Measurements from ENCODE around the gene CHRFAM7A.
A peak's percentile ranks its signal among the peaks of the same experiment; 100 is the strongest.
"Not testable (repeated sequence)": the region's sequence is repeated elsewhere in the genome, so short reads cannot be mapped to it uniquely, and the experiment has no call there.

Gene CHRFAM7A

DNA sequence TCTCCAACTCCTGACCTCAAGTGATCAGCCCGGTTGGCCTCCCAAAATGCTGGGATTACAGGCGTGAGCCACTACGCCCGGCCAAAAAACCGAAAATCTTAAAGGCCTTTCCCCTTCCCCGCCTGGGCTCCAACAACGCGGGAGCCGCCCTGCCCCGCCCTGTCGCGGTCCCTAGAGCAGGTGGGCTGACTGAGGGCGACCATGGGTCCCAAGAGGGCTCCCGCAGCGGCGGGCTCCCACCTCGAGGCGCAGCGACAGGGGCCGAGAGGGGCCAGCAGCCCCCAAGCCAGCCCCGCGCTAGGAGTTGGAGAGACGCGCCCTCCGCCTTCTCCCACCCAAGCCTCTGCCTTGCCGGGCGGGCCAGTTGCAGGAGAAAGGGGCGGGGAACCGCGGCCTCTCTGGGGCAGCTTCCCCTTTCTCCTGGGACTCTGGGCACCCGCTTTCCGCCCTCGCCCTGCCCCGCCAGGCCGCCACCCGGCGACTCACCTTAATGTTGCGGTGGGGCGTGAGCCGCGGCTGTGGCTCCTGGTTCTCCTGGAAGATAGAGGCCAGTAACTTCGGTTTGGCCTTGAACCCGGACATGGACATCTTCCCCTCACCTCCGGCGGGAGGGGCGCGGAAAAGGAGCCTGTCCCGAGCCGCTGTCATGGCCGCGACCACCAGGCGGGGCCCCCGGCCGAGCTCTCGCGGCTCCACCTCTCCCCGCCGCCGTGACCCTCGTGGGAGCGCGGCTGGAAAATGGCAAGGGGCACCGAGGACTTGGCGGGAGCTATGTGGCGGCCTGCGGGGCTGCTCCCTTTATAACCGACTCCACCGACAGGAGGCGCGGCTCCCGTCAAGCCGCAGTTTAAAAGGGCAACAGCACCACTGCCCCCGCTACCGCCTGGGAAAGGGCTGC is at the start of gene CHRFAM7A:
Gene CHRFAM7A, minus strand, starts transcription at position 775 of the 898 bp plus-strand sequence. CDS start 10,189 bp downstream, outside the sequence.
- DNase-seq, result not testable (repeated sequence)

DNA sequence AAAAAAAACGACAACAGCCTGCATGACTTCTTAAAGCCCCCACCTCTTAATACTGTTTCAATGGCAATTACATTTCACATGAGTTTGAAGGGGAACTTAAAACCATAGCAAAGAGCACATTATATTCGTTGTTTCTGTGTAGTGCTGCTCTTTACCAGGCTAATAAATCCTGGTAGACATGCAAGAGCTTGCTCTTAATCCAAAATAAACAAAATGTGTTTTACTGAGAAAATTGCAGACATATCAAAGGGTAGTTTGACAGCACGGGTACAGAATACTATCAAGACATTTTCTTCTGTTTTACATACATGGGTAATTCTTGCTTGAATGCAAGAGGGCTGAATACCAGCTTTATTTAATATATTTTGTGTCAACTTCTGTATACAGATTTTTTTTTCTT is 45.0 kb upstream of the CHRFAM7A start:
- not testable (repeated sequence) for DNase-seq

DNA sequence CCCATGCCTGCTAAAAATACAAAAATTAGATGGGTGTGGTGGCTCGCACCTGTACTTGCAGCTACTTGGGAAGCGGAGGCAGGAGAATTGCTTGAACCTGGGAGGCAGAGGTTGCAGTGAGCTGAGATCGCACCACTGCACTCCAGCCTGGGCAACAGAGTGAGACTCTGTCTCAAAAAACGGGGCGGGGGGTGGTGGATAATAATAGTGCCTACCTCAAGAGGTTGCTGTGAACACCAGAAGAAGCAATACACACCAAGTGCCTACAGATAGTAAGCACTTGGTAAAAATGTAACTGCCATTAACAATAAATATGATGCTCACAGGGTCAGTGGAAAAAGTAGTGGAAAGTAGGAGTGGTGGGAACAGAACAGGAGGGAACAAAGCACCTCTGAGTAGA is 42.5 kb upstream of the CHRFAM7A start:
- DNase-seq, result not testable (repeated sequence)

DNA sequence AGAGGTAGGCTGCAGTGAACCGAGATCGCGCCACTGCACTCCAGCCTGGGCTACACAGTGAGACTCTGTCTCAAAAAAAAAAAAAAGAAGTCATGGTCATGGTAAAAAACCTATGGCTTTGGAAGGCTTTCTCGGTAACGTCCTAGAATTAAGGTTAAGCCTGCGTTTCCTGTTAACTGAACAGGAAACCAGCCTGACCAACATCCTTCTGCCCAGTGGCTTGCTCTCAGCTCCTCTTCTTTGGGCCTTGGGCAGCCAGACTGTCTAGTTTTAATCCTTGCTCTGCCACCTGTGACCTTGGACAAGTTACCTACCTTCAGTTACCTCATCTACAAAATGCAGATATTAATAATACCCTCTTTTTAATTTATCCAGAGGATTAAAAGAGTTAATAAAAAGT is 27.4 kb upstream of the CHRFAM7A start:
- not testable (repeated sequence) for DNase-seq

DNA sequence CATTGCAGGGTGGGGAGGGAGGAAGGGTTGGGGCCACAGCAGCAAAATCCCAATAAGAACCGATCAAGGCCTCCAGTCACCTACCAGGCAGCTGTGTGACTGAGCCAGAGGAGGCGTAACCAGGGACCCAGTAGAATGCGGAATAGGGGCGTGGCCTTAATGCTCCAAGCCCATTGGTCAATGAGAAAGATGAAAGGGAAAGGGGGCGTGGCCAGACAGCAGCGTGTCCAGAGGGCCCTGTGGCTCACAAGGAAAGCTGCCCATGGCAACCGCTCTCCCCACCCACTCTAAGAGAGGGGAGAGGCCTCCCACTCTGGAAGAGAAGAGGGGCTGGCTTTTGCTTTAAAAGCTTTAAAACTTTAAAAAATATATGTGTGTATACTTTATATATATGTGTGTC is 20.8 kb upstream of the CHRFAM7A start, which contains the start of gene GOLGA8R:
Gene GOLGA8R, minus strand, starts transcription at position 101 of the 400 bp plus-strand sequence. Its CDS starts 98 bp downstream, at position 3.
- DNase-seq, result not testable (repeated sequence)

DNA sequence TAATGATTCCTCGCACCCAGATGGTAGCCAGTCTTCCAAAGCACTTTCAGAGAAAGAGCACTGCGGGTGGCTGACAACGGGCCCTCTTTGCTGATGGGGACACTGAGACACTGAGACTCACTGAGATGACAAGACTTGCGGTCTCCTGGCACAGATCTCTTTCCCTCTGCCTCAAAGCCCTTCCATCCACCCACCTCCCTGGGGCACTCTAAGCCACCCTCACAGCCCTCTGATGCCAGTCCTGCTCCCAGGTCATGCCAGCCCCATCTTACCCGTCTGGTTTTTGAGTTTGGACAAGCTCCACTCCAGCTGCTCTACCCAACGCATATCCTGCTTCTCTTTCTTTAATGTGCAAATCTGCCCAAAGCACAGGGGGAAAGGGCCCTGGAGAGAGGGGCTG is 14.3 kb upstream of the CHRFAM7A start:
- not testable (repeated sequence) for DNase-seq

DNA sequence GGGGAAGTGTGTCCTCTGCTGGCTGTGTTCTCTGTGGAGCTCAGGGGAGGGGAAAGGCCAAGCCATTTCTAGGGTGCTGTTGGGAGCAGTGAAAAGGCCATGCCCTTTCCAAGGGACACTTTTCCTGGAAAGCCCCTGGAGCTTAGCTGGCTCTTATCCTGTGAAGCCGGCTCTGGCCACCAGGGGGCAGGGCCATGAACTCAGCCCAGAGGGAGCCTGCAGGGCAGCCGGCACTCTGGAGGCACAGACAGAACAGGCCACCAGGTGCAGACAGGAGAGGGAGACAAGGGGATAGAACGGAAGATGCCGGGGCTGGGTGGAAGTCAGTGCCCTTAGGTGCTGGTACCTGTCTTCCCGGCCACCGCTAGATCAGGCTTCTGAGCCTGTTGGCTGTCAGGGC is 5.6 kb upstream of the CHRFAM7A start:
- peak; percentile 53 to 63 for DNase-seq

DNA sequence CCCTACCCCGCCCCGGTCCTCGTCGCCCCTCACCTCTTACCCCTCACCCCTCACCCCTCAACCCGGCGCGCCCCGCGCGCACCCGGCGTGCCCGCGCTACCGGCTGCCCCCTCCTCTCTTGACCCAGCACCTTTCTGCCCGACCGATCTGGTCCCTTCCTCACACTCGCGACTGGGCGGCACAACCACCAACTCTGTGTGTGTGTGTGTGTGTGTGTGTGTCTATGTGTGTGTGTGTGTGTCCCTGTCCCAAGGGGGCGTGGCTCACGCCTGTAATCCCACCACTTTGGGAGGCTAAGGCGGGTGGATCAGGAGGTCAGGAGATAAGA is 288 bp upstream of the CHRFAM7A start:
- not testable (repeated sequence) for DNase-seq

DNA sequence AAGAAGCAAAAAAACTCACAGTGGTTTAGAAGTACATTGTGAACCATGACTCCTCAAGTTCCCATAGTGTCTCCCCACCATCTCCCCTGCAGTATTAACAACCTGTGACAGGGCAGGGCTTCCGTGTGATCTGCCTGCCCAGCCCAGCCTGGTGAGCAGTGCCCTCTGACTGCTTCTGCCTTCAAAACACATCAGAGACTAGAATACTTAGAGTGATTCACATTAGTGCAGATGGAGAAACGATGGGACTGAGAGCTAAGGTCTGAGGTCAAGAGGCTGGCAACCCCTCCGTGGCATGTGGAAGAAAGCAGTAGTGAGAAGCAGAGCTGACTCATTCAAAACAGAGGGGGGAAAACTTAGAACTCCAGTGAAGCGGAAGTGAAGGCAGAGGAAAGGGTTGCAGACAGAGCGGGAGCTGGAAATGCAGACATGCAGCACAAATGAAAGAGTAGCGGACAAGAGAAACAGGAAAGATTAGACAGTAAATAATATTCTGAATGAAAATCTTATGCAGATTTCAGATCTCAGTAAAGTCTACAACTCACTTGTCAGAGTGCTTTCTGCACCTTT is 6.9 kb downstream of the CHRFAM7A start:
- not testable (repeated sequence) for DNase-seq

DNA sequence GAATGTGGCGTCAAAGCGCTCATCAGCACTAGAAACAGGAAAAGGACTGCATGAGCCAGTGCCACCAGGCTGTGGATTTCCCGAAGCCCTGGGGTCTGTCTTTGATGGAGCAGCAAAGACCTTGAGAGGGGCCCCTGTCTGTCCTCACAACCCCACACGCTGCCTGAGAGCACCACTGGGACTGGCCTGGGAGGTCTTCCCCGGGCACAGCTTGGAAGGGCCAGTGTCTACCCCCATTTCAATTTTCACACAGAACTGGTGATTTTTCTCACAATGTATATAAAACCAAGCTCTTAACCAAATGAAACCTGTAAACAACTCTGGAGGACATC is 16.3 kb downstream of the CHRFAM7A start:
- not testable (repeated sequence) for DNase-seq

DNA sequence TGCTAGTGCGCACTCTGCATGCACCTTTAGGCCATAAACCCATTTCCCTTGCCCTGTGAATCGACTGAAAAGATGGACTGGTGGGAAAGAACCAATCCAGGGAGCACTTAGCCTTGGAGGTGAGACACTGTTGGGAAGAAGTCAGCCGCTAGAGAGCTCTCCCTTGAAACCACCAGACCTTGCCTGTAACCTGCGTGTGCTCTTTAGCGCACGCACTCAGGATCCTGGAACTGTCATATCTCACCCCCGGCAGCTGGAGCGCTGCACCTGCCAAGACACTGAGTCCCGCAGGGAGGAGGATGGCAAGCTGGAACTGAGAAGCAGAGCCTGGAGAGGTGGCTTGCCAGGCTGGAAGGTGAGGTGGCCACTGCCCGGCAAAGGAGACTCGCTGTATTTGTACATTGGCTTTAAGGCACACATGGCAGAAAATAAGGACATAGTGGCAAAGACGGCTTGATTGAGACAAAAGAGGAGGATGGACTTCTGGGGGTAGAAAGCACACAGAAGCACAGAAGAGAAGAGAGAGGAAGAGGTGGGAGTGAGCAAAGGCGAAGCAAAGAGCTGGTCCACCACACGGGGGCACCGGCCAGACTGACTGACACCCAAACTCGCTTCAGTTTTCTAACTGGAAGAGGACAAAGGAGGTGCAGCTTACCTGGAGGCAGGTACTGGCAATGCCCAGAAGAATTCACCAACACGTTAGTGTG is 16.8 kb downstream of the CHRFAM7A start:
- not testable (repeated sequence) for DNase-seq

DNA sequence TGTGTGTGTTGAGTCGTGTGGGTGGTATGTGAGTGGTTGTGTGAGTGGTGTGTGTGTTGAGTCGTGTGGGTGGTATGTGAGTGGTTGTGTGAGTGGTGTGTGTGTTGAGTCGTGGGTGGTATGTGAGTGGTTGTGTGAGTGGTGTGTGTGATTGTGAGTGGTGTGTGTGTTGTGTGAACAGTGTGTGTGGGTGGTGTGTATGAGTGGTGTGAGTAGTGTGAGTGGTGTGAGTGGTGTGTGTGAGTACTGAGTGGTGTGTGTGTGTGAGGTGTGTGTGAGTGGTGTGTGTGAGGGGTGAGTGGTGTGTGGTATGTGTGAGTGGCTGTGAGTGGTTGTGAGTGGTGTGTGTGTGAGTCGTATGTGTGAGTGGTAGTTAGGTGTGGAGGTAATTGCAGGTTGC is 17.5 kb downstream of the CHRFAM7A start:
- DNase-seq, result not testable (repeated sequence)

DNA sequence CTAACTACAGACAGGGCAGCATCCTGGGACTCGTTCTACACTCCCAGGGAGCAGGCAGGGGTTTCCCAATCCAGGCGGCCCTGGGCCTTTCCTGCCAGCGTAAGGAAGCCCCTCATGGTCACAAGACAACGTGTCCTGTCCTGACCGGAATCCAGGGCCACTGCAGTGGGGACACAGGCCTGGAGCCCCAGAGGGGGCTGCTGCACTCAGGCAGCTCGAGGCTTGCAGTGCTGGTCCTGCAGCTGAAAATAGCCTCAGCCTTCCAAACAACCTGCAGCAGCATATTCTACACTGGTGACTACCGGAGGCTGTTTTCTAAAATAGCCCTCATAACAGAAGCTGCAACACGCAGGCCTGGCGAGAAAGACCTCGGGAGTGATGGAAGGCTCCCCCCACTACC is 18.5 kb downstream of the CHRFAM7A start:
- not testable (repeated sequence) for DNase-seq

DNA sequence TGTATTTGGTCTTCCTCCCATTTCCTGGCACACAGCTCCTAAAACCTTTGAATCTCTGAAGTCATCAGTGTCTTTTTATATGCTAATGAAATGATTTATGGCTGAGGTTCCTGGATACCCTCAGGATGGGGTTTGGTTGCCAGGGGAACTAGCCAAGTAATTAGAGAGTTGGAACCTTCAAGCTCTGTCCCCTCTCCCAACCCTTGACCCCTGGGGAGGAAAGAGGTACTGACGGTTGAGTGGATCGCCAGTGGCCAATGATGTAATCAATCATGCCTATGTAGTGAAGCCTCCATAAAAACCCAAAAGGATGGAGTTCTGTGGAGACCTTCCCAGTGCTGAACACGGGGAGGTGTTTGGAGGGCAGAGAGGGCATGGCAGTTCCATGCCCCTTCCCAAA is 25.1 kb downstream of the CHRFAM7A start:
- not testable (repeated sequence) for DNase-seq

DNA sequence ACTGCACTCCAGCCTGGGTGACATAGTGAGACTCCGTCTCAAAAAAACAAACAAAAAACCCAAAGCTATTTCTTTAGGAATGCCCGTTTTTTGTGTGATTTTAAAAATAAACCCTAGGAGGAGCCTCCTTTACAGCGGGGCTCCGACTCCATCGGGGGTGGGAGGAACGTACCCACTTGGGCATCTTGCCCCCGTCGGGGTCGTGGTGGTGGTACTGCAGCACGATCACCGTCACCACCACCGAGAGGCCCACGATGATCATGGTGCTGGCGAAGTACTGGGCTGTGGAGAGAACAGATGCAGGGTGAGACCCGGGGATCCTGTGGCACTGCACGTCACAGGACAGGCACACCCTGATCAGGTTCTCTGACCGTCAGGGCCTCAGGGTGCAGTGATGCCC is 26.1 kb downstream of the CHRFAM7A start:
- DNase-seq, result not testable (repeated sequence)

DNA sequence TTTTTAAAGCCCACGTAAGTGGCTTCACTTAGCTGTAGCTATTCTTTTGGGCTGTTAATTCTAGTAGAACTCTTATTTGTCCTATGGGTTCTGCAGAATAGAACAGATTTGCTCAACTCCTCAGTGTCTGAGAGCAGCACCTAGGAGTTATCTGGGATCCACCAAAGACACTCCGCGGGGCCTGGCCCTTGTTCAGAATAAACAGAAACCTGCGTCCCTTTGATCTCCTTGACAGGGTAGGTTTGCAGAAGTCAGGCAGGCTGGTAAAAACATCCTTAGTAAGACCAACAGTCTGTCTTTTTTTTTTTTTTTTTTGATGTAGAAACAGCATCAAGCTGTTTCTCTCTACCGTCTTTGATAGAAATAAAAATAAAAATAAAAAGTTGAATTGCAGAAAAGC is 31.9 kb downstream of the CHRFAM7A start:
- not testable (repeated sequence) for DNase-seq

DNA sequence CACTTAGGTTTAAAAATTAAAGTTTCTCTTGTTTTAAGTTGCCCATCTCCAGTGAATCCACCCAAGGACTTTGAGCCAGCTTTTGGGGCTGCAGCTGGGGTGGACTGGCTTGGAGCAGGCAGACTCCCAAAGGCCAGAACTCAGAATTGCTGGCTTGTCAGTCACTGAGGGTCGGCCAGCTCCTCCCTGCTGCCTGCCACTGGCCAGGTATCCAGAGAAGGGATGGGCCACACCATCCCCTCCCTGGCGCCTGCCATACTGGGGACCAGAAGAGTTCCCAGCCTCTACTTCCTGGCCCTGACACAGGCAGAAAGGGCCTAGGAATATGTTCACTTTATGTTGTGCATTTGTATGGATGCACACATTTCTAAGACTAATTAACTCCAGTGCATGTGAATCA is 32.4 kb downstream of the CHRFAM7A start:
- not testable (repeated sequence) for DNase-seq

DNA sequence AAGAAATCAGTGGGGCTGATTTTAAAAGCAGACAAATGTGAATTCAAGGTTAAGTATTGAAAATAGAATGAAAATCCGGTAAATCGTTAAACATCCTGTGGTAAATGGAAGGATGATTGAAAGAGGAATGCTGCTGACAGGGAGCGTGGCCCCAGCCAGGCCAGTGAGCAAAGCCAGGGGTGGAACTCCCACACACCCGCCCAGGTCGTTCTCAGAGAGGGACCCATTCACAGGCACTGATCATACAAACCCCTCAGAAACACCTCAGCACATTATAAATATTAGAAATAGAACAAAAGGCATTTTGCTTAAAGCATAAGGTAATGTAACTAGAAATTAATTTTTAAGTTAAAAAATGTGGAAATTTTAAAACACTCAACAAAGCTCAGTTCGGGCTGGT is 38.3 kb downstream of the CHRFAM7A start:
- DNase-seq, result not testable (repeated sequence)

DNA sequence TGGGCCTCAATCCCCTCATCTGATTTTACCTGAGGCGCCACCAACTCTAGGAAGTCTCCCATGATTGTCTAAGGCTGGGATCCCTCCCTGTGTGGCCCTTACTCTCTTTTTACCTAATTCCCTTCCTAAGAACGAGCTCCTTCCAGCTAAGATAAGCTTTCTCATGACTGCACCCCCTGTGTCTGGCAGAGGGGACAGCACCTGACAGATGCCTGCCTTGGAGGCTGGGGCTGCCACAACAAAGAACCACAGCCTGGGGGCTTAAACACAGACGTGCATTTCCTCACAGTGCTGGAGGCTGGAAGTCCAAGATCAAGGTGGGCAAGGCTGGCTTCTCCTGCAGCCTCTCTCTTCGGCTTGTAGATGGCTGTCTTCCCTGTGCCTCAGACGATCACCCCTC is 43.5 kb downstream of the CHRFAM7A start:
- DNase-seq, result not testable (repeated sequence)

DNA sequence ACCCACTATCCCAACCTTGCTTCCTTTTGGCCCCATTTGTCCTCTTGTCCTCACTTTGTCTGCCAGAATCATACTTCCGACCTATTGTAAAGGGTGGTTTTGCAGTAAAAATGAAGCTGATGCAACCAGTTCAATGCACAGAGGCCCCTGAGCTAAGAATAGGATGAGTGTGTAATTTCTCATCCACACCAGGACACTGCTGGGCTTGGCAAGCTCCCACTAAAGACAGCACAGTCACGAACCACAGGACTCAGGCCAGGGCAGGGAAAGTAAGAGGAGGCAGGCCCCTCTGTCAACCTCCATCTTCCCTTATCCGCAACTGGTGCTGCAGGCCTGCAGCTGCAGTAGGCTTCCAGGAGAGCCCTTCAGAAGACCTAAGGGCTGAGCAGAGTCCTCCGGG is 56.8 kb downstream of the CHRFAM7A start:
- not testable (repeated sequence) for DNase-seq

DNA sequence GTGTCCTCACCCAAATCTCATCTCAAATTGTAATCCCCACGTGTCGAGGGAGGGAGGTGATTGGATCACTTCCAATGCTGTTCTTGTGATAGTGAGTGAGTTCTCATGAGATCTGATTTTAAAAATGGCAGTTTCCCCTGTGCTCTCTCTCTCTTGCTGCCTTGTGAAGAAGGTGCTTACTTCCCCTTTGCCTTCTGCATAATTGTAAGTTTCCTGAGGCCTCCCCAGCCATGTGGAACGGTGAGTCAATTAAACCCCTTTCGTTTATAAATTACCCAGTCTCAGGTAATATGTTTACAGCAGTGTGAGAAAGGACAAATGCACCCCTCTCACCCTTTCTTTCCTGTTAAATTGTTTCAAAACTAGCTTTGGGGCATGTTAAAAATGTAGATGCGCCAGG is 59.2 kb downstream of the CHRFAM7A start:
- DNase-seq, result not testable (repeated sequence)

DNA sequence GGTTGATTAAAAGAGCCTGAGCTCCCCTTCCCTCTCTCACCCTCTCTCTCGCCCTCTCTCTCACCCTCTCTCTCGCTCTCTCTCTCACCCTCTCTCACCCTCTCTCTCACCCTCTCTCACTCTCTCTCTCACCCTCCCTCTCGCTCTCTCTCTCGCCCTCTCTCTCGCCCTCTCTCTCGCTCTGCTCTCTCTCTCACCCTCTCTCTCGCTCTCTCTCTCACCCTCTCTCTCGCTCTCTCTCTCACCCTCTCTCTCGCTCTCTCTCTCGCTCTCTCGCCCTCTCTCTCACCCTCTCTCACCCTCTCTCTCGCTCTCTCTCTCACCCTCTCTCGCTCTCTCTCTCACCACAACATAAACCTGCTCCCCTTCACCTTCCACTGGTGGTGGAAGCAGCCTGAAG is 67.2 kb downstream of the CHRFAM7A start:
- DNase-seq, result not testable (repeated sequence)

DNA sequence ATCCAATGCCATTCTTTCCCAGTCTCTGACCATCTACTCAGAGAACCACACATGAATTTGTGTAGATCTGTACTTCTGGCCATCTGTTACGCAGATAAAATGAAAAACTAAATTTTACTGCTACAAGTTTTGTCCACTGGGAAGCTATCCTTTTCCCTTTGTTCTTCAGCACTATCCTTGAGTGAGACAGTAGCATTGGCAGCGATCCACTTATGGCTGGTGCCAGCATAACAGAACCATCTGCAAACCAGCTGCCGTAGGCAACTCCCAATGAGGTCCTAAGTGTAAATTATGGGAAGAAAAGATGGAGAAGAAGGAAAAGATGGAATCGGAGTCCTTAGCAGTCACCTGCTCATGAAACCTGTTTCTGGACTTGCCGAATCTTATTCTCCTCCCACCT is 72.3 kb downstream of the CHRFAM7A start:
- not testable (repeated sequence) for DNase-seq

DNA sequence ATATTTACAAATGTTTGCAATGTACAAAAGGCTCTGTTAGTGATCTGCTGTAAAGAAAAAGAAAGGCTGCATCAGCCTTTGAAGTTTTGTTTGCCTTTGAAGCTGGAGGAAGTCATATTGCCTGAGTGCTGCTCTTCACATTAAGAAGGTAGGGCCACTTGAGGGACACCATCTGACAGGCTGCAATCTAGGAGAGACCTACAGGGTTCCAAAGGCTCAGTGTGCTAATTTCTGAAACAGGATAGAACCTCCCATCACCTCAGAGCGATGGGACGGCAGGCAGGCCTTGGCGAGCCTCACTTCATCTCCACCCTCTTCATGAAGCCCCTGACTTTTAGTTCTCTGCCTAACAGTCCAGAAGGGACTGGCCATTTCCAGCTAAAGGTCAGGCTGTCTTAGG is 77.6 kb downstream of the CHRFAM7A start:
- not testable (repeated sequence) for DNase-seq
